GM12865 (cell line): ENCODE results near the gene GPC3.

ENCODE experiments used
- DNase-seq: peaks from one replicate; pipeline ENCODE4 v3.0.0; 2010; ENCODE audit warnings: low read depth
- H3K4me3 ChIP-seq: 2 replicates; pipeline ENCODE4 v1.5.1; 2011; ENCODE audit warnings: mild to moderate bottlenecking, low read depth, low read length, control low read depth
- TF ChIP-seq, protein P1 (sequence below): IDR thresholded peaks from 2 replicates; pipeline ENCODE4 v1.5.1; 2011; ENCODE audit warnings: low read length, control low read depth, low read depth, inconsistent platforms; ENCODE audit not compliant: insufficient read depth; ENCODE audit errors: missing control alignments

Gene GPC3

DNA sequence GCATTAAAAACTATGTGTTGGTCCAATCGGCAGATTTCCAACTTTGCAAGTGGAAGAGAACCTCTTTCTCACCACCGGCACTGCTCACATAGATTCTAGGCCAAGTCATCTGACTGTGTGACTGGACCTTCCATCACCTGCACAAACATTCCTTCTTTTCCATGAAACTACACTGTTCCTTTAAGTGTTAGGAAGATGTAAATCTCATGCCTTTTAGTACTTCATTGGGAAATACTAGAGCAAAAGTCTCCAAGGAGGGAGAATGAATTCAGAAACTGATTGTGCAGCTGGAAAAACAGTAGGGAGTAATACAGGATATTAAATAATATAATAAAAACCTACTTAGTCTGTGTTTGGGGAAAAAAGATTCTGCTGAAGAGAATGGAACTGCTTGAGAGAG, 238.2 kb downstream of the GPC3 start:
- TF ChIP-seq, protein P1, sequence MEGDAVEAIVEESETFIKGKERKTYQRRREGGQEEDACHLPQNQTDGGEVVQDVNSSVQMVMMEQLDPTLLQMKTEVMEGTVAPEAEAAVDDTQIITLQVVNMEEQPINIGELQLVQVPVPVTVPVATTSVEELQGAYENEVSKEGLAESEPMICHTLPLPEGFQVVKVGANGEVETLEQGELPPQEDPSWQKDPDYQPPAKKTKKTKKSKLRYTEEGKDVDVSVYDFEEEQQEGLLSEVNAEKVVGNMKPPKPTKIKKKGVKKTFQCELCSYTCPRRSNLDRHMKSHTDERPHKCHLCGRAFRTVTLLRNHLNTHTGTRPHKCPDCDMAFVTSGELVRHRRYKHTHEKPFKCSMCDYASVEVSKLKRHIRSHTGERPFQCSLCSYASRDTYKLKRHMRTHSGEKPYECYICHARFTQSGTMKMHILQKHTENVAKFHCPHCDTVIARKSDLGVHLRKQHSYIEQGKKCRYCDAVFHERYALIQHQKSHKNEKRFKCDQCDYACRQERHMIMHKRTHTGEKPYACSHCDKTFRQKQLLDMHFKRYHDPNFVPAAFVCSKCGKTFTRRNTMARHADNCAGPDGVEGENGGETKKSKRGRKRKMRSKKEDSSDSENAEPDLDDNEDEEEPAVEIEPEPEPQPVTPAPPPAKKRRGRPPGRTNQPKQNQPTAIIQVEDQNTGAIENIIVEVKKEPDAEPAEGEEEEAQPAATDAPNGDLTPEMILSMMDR = no peak
- no peak for DNase-seq
- H3K4me3 ChIP-seq = no peak overlapping the region

DNA sequence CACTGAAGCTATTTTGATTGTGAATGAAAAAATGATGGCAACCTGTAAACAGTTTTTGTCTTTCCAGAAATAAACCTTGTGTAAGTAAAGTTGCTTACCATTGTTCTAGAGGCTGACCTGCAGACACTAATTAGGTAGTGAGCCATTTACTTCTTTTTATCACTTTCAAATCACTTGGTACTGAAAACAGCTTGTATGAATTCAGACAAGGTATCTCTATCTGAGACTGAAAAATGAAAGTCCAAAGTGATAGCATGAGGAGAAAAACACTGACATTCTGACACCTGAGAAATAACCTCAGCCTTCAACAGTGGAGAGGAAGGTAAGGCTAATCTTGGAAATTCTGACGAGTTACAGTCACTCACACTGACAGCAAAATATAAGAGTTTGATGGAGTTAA, 238.8 kb downstream of the GPC3 start:
- TF ChIP-seq, protein P1 = no peak
- no peak overlapping the region for H3K4me3 ChIP-seq
- DNase-seq = peak; percentile 20

DNA sequence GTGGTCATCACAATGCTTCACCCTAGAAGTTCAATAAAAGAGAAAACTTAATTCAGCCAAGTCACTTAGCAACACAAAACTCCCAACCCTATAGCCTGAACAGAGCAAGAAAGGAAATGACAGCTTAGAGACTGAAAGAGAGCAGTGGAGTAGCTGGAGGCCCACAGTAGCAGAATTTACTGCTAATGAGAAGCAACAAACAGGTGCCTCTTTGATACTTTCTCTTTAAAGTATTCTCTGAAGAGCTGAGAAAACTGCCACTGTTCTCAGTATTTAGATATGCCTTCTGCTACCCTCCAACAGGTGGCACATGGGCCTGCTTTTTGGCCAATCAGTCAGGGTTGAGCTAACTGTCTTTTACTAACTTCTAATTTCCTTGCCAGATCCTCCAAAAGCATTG, 240.0 kb downstream of the GPC3 start:
- H3K4me3 ChIP-seq = no peak overlapping the region
- peak; percentile 51 for DNase-seq
- TF ChIP-seq, protein P1 = peak; percentile 20

DNA sequence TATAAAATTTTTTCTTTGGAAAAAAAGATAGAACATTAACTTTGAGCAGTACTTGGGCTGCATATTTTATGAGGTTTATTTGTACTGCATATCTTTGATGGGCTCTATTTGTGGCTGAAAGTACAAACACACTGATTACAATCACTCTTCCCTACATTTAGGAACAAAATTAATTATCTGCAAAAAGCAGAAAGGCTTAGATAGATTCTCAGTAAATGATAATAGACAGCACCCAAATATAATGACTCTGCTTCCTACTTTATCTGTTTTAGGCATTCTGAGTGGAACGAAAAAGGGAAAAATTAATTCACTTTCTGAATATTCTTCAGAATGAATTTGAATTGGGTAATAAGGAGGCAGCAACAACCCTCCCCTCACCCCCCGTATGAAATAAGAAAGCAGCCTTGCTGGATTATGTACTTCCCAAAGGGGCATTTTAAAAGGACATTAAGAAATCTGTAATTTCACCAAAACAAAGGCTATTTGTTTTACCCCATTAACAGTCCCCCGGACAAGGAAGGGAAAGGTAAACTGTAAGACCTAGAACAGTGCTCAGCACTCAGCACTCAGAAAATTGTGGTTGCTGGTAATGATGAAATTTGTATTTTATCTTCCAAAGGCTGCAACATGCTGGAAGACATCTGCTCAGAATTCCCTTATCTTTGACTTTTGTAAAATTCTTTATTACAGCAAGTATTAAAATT, 242.6 kb downstream of the GPC3 start:
- H3K4me3 ChIP-seq = no peak overlapping the region
- DNase-seq = no peak
- TF ChIP-seq, protein P1 = no peak

DNA sequence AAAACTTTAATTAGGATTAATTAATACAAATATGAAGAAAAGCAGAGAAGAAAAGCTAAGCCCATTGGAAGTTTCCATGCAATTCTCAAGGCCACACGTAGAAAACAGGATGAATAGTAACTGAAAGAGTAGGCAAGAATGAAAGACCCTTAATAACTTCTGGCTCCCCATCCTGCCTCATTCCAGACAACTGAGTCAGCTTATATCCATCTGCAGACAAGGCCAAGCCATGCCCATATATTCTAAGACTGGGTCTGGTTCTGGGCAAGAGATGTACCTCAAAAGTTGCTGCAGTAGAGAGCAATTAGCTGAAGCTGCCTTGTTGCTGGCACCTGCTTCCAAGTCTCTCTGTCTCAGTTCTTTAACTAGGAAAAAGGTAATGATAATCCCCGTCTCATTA, 244.1 kb downstream of the GPC3 start:
- TF ChIP-seq, protein P1 = no peak
- no peak overlapping the region for H3K4me3 ChIP-seq
- no peak for DNase-seq

DNA sequence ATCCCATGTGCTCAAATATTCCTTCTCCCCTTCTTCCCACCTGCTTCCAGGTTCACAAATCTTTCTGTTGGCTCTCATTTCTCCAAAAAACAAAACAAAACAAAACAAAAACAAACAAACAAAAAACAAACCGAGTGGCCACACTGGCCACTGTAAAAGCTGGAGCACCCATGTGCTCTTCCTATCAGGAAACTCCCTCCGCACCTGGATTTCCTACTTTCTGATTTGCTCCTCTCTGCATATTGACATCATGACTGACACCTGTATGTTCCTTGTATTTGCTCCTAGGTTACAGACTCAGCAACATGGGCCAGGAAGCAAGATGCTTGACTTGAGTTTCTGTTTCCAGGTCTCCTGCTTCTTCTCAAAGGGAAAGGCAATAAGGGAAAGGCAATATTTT, 258.8 kb downstream of the GPC3 start:
- TF ChIP-seq, protein P1 = no peak
- DNase-seq = no peak
- no peak overlapping the region for H3K4me3 ChIP-seq

DNA sequence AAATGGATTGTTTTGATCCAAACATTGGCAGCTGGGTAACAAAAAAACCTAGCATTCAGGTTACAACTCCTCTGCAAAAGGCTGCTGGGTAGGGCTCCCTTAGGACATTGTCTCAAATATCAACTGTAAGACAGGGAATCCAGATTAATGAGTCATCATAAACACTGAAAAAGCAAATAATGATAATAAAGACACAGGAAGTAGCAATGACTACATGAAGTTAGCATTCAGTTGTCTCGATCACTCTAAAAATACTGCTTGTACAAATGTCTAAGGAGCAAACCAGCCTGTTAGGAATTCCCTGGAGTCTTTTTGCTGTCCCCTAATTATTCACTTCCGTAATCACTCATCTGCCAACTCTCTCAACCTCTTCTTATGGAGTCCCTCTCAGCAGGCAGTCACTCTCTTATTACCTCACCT, 259.2 kb downstream of the GPC3 start:
- H3K4me3 ChIP-seq = no peak overlapping the region
- TF ChIP-seq, protein P1 = no peak
- no peak for DNase-seq
